Activated T-helper 1 cell treated with anti-CD3 and anti-CD28 coated beads, Interleukin-12 subunit alpha, Interleukin-12 subunit beta, Interleukin-2, Interleukin-4 antibody, amounts not matched to agents 30 ng/mL and 10 ng/mL and 1 ng/mL, durations not matched to agents 14 hours and 24 hours and 36 hours (primary cell): ENCODE measurements around the gene AOPEP. TPM values are rescaled to one million over a fixed set of nuclear protein-coding genes. Genes with fewer than 3 reads are reported as not detected.
"Not testable (repeated sequence)": the region's sequence is repeated elsewhere in the genome, so short reads cannot be mapped to it uniquely, and the experiment has no call there.

Experiments used
- DNase-seq: peaks from one replicate; pipeline ENCODE4 v3.0.0; 2021; ENCODE audit warnings: low spot score
- H3K27ac Mint-ChIP-seq: one replicate; pipeline ENCODE4 v1.8.0; 2021; ENCODE audit warnings: mild to moderate bottlenecking, mixed read lengths
- H3K27me3 Mint-ChIP-seq: one replicate; pipeline ENCODE4 v1.8.0; 2022; ENCODE audit warnings: mild to moderate bottlenecking, moderate library complexity, mixed read lengths; ENCODE audit not compliant: insufficient read depth
- H3K36me3 Mint-ChIP-seq: one replicate; pipeline ENCODE4 v1.8.0; 2021; ENCODE audit warnings: low read depth, mixed read lengths
- H3K4me1 Mint-ChIP-seq: one replicate; pipeline ENCODE4 v1.8.0; 2021; ENCODE audit warnings: low read depth, mixed read lengths
- H3K4me3 Mint-ChIP-seq: one replicate; pipeline ENCODE4 v1.8.0; 2021; ENCODE audit warnings: mild to moderate bottlenecking, moderate library complexity, mixed read lengths
- H3K9me3 Mint-ChIP-seq: one replicate; pipeline ENCODE4 v1.8.0; 2021; ENCODE audit warnings: mixed read lengths
- intact Hi-C: fragments of 100-400 bp; cut with micrococcal nuclease; formaldehyde crosslinking; loops from one replicate; pipeline ENCODE4 v1.15.1; 2024
- total RNA-seq: library from RNA; stranded (reverse); gene quantifications from 2 replicates; pipeline ENCODE4 v1.2.3, GENCODE V29; 2022

AOPEP gene
- total RNA-seq, 1 donor from 2014 or later: 22.5 TPM

- Mint-ChIP-seq H3K4me1 (peaks cover 16% of the 10 kb centered on the region), H3K4me3 (no peak overlapping the region), H3K27me3 (no peaks in the 10 kb centered on the region), H3K36me3 (peaks cover 12% of the 10 kb centered on the region), H3K27ac (no peak overlapping the region), H3K9me3 (peaks cover 18% of the 10 kb centered on the region)
- no peak for DNase-seq
- intact Hi-C loops: no loop called here
Measured at GRCh38 chr9:94837404-94837803, 110.9 kb downstream of the AOPEP start.

GRCh38 chr9:94839398-94839797, 112.9 kb downstream of the AOPEP start:
- Mint-ChIP-seq H3K27me3 (peaks cover 2% of the 10 kb centered on the region), H3K4me3 (no peak overlapping the region), H3K27ac (peak overlapping the region; percentile 24), H3K36me3 (peaks cover 16% of the 10 kb centered on the region), H3K4me1 (peaks cover 28% of the 10 kb centered on the region), H3K9me3 (peaks cover 18% of the 10 kb centered on the region)
- DNase-seq: no peak
- intact Hi-C loops: loop anchor here (1.0 to 2.0 kb wide), 5 partner anchors 22 to 112 kb away; no protein-coding TSS in a partner anchor

DNA sequence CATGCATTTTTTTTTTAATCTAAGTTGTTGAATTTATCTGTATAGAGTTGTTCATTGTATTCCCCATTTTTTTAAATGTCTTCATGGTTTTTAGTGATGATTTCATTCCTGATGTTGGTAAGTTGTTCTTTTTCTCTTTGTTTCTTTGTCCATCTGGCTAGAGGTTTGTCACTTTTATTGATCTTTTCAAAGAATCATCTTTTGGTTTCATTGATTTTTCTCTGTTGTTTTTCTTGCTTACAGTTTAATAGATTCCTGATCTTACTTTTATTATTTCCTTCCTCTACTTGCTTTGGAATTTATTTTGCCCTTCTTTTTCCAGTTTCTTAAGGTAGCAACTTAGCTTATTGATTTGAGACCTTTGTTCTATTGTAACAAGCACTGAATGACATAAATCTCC, 114.2 kb downstream of the AOPEP start:
- Mint-ChIP-seq H3K27me3 (peaks cover 2% of the 10 kb centered on the region), H3K4me1 (peaks cover 36% of the 10 kb centered on the region), H3K4me3 (no peak overlapping the region), H3K36me3 (peaks cover 16% of the 10 kb centered on the region), H3K9me3 (peaks cover 18% of the 10 kb centered on the region), H3K27ac (no peak overlapping the region)
- no peak for DNase-seq
- intact Hi-C loops: no loop called here

DNA sequence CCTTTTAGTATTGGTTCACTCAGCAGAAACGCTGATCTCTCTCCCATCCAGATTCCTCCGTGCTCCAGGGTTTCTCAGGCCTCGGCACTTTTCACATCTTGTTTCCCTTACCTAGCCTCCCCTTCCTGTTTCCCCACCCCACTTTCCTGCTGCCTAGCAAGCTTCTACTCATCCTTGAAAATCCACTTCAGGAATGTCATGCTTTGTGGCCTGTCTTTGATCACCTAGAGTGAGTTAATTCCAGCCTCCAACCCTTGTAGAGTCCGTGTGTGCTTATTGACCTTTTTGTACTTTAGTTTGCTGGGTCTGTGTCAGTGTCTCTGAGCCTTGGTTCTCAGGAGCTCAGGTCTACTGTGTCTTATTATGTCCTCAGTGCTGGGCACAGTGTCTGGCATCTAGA, 116.6 kb downstream of the AOPEP start:
- DNase-seq: no peak
- H3K4me3 Mint-ChIP-seq: no peak overlapping the region
- H3K4me1 Mint-ChIP-seq: peaks cover 50% of the 10 kb centered on the region
- H3K36me3 Mint-ChIP-seq: peaks cover 14% of the 10 kb centered on the region
- peaks cover 7% of the 10 kb centered on the region for H3K9me3 Mint-ChIP-seq
- intact Hi-C loops: no loop called here
- H3K27ac Mint-ChIP-seq: no peak overlapping the region
- H3K27me3 Mint-ChIP-seq: peaks cover 2% of the 10 kb centered on the region

DNA sequence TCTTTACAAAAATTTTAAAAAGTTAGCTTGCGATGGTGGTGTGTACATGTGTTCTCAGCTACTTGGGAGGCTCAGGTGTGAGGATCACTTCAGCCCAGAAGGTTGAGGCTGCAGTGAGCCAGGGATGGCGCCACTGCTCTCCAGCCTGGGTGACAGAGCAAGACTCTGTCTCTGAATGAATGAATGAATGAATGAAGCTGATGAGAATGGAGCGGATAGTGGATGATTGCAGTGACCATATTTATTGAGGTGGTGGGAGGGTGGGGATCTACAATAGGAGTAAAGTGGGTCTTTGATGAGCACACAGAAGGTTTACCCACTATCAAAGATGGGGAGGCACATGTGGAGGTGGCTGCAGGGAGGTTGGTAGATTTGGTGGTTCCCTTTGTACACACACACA, 120.2 kb downstream of the AOPEP start:
- DNase-seq: no peak
- peaks cover 2% of the 10 kb centered on the region for H3K27me3 Mint-ChIP-seq
- no peaks in the 10 kb centered on the region for H3K9me3 Mint-ChIP-seq
- intact Hi-C loops: no loop called here
- H3K36me3 Mint-ChIP-seq: peaks cover 5% of the 10 kb centered on the region
- H3K4me1 Mint-ChIP-seq: peaks cover 33% of the 10 kb centered on the region
- no peak overlapping the region for H3K4me3 Mint-ChIP-seq
- H3K27ac Mint-ChIP-seq: no peak overlapping the region

GRCh38 chr9:94847486-94847885, 121.0 kb downstream of the AOPEP start:
- Mint-ChIP-seq H3K36me3 (peaks cover 5% of the 10 kb centered on the region), H3K27me3 (peaks cover 2% of the 10 kb centered on the region), H3K4me1 (peaks cover 33% of the 10 kb centered on the region), H3K27ac (no peak overlapping the region), H3K9me3 (no peaks in the 10 kb centered on the region), H3K4me3 (no peak overlapping the region)
- intact Hi-C loops: no loop called here
- no peak for DNase-seq

- H3K4me3 Mint-ChIP-seq, H3K27me3 Mint-ChIP-seq, intact Hi-C loops, H3K27ac Mint-ChIP-seq, H3K36me3 Mint-ChIP-seq, DNase-seq, H3K9me3 Mint-ChIP-seq: not testable (repeated sequence)
- peaks cover 27% of the 10 kb centered on the region for H3K4me1 Mint-ChIP-seq
Measured at GRCh38 chr9:94848791-94849190, 122.3 kb downstream of the AOPEP start.

GRCh38 chr9:94850540-94851434, 124.3 kb downstream of the AOPEP start:
- Mint-ChIP-seq H3K4me3 (no peak overlapping the region), H3K4me1 (peaks cover 22% of the 10 kb centered on the region), H3K27me3 (no peaks in the 10 kb centered on the region), H3K9me3 (no peaks in the 10 kb centered on the region), H3K27ac (no peak overlapping the region), H3K36me3 (no peaks in the 10 kb centered on the region)
- intact Hi-C loops: no loop called here
- DNase-seq: no peak

- Mint-ChIP-seq H3K27me3 (no peaks in the 10 kb centered on the region), H3K9me3 (no peaks in the 10 kb centered on the region), H3K27ac (no peak overlapping the region), H3K36me3 (no peaks in the 10 kb centered on the region), H3K4me1 (peaks cover 20% of the 10 kb centered on the region), H3K4me3 (no peak overlapping the region)
- no peak for DNase-seq
- intact Hi-C loops: no loop called here
Measured at GRCh38 chr9:94851467-94851866, 125.0 kb downstream of the AOPEP start.

DNA sequence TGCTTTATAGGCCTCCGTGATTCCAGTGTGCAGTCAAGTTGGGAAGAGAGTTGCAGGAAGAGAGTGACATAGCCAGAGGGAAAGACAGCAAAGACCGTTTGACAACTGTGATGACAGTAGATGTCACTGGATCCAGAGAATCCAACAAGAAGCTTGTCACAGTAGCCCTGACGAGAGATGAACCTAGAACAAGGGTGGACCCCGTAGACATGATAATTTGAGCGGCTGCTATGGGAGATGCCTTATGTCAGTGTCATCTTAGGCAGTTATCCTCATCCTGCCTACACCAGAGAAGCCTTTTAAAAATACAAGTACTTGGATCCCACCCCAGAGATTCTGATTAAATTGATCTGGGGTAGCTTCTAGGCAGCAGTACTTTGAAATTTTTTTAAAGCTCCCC, 125.4 kb downstream of the AOPEP start:
- Mint-ChIP-seq H3K4me1 (peaks cover 16% of the 10 kb centered on the region), H3K27me3 (no peaks in the 10 kb centered on the region), H3K36me3 (no peaks in the 10 kb centered on the region), H3K9me3 (no peaks in the 10 kb centered on the region), H3K4me3 (no peak overlapping the region), H3K27ac (no peak overlapping the region)
- no peak for DNase-seq
- intact Hi-C loops: no loop called here

DNA sequence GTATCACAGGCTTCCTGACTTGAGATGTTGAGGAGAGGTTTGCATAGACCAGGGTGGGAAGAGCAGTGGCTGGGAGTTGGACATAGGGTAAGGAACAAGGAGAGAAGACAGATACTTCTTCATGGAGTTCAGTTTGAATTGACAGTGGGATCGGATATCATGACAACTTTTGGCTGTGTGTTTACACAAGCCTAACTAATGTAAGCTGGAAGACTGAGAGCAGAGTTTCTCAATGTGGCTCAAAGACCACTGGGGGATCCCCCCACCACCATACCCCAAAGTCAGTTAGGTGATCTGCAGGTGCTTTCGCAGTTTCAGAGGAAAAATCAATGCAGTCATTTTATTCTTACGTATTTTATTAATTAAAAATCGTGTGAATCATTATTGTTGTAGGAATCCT, 125.9 kb downstream of the AOPEP start:
- intact Hi-C loops: no loop called here
- Mint-ChIP-seq H3K4me3 (no peak overlapping the region), H3K27ac (no peak overlapping the region), H3K9me3 (no peaks in the 10 kb centered on the region), H3K4me1 (peaks cover 11% of the 10 kb centered on the region), H3K36me3 (no peaks in the 10 kb centered on the region), H3K27me3 (no peaks in the 10 kb centered on the region)
- DNase-seq: no peak

- no peak for DNase-seq
- H3K4me3 Mint-ChIP-seq: no peak overlapping the region
- H3K4me1 Mint-ChIP-seq: peaks cover 8% of the 10 kb centered on the region
- no peaks in the 10 kb centered on the region for H3K9me3 Mint-ChIP-seq
- H3K27ac Mint-ChIP-seq: no peak overlapping the region
- H3K36me3 Mint-ChIP-seq: peaks cover 3% of the 10 kb centered on the region
- intact Hi-C loops: no loop called here
- H3K27me3 Mint-ChIP-seq: no peaks in the 10 kb centered on the region
Measured at GRCh38 chr9:94853887-94854286, 127.4 kb downstream of the AOPEP start.

GRCh38 chr9:94855903-94856302, 129.4 kb downstream of the AOPEP start:
- H3K9me3 Mint-ChIP-seq: no peaks in the 10 kb centered on the region
- intact Hi-C loops: no loop called here
- H3K4me3 Mint-ChIP-seq: no peak overlapping the region
- no peak for DNase-seq
- peaks cover 26% of the 10 kb centered on the region for H3K4me1 Mint-ChIP-seq
- no peak overlapping the region for H3K27ac Mint-ChIP-seq
- peaks cover 5% of the 10 kb centered on the region for H3K36me3 Mint-ChIP-seq
- H3K27me3 Mint-ChIP-seq: no peaks in the 10 kb centered on the region
